ENCODE data around the gene MDH1B.
"Not testable (repeated sequence)": the region's sequence is repeated elsewhere in the genome, so short reads cannot be mapped to it uniquely, and the experiment has no call there.

MDH1B gene

DNA sequence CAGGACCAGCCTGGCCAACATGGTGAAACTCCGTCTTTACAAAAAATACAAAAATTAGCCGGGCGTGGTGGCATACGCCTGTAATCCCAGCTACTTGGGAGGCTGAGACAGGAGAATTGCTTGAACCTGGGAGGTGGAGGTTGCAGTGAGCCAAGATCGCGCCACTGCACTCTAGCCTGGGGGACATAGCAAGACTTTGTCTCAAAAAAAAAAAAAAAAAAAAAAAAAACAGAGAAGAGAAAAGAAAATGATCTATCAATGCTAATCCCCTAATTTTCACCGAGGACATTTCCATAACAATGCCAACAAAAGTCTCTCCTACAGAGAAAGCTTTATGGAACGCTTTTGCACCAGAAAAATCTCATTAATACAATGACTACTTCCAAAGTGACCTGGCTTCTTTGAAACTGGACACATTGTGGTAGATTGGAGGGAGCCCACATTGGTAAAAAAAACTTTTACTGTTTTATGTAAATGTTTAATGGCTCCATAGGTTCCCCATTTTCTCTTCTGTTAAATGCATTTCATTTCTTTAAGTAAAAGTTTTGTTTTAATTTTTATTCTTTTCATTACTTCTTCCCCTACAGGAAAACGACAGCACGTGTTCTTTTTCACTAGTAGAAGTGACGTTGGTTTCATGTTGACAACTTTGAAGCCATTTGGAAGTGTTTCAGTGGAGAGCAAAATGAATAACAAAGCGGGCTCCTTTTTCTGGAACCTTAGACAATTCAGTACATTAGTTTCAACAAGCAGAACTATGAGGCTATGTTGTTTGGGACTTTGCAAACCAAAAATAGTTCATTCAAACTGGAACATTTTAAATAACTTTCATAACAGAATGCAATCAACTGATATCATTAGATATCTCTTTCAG, 1.2 kb upstream of the MDH1B start:
- DNase-seq: no peak

DNA sequence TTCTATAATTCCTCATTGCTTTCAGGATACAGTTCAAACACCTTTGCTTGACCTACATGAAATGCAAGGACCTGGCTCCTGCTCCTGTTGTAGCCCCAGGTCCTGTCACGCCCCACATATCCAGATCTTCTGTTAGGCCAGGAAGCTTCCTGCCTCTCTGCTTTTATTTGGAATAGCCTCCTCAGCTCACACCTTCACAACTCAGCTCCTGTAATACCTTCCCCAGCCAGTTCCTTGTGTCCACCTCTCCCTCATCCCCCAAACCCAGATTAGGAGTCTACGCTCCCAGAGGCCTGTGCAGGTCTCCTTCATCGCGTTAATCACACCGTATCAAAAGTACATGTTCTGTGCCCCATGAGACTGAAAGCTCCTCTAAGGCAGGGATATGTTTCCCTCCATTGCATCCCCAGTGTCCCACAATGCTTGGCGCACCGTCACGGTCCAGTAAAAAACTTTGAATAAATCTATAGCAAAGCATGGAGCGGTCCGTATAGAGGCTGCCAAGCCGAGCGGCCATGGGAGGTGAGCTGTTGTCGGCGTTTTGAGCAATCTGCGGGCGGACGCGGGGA, 371 bp downstream of the MDH1B start:
- no peak for DNase-seq

DNA sequence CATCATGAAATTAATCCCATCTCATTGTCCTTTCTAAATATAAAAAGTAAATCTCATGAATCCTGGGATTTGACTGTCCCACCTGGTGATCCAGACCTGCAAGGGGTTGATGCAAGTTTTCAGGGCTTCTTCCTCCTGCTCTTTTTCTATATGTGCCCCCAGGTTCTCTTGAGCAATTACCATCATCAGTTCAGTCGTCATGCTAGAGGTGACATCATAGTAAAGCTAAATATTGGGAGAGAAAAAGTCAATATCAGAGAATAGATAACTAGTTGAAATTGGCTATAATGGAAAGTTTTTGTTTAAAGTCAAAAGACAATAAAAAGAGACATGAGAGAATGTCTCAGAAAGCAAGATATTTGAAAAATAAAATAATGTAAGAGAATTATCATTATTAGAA, 8.3 kb downstream of the MDH1B start:
- DNase-seq: no peak

DNA sequence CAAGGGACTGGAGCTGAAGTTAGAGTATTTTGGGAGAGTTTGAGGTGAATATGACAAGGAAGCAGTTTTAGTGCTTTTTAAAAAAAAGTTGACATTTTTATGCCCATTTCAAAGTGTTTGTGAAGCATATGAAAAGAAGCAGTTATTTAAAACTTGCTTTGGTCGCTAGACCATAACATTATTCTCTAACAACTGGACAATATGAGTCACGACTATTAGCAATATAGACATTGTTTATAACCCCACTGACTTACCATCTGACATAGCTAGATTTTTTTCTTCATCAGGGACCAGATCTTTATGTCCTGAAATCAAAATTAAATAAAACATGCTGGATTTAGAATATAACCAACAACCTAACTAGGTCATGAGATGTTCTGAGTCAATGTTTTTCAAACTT, 24.3 kb downstream of the MDH1B start:
- no peak for DNase-seq

DNA sequence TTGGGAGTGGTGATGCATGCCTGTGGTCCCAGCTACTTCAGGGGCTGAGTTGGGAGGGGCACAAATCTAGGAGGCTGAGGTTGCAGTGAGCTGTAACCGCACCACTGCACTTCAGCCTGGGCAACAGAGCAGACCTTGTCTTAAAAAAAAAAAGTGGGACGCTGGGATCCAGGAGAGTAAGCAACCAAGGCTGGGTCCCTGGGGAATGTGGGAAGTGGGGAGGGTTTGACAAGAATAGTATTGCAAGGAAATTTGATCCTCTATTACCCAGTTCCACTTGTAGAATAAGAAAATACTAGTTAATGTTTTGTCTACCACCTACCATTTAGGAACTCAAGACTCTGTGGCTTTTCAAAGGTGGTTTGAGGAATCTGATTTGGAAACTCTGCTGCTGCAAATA, 25.9 kb downstream of the MDH1B start:
- DNase-seq: no peak

DNA sequence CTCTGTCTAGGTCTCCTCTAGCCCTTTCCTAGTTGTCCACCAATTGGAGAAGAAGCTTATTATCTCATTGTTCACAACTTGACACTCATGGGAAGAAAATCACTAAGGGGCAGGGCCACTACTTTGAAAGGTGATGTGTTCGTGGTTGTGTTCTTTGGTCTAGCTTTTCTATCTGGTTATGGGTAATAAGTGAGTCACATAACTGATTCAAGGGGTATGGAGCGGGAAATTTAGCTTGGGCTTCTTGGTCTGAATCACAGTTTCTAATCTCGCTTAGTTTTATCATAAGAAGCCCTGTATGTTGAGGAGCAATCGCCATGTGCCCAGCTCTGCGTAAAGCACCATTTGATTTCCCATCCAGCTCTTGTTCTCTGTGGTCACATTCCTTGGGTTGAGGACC, 28.2 kb downstream of the MDH1B start:
- no peak for DNase-seq

DNA sequence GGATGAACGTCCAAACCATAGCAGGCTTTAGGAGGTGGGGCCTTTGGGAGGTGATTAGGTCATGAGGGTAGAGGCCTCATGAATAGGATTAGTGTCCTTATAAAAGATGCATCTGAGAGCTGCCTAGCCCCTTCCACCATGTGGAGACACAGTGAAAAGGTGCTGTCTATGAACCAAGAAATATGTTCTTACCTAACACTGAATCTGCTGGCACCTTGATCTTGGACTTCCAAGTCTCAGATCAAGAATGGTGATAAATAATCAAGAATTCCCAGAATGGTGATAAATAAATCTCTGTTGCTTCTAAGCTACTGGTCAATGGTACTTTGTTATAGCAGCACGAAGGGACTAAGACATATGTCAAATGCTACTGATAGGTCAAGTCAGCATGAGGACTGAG, 31.8 kb downstream of the MDH1B start:
- no peak for DNase-seq

DNA sequence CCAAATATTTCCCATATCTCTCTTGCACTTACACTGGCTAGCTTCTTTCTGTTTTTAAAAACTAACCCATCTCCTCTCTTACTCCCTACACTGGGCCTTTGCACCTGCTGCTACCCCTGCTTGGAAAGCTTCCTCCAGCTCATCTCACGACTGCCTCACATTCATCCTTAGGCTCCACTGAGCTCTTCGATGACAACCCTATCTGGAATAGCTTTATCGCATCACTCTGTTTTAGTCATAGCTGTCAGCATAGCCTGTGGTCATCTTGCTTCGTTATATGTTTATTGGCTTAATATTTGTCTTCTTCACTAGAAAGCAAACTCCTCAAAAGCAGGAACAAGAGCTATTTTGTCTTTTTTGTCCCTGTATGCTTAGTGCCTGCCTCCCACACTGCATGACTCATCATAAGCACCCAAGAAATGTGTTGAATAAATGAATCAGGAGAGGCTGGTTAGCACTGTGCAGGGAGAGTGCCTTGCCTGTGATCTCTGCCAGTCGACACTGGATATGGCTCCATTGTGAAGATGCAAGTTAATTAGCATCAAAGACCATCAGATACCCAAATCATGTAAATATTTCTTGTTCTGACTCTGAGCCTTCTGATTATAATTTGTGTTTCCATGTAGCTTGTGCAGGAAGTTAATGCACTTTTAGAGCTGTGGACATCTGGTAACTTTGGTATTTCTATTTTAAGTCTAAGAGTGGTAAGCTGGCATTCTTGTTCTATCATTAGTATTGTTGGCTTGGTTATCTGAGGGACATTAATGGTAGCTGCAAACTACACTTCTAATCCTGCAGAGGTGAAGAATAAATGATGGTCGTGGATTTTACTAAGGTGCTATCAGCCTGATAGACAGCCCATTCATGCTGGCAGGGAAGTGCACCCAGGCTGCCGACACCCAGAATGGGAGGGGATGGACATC, 36.6 kb downstream of the MDH1B start:
- no peak for DNase-seq

DNA sequence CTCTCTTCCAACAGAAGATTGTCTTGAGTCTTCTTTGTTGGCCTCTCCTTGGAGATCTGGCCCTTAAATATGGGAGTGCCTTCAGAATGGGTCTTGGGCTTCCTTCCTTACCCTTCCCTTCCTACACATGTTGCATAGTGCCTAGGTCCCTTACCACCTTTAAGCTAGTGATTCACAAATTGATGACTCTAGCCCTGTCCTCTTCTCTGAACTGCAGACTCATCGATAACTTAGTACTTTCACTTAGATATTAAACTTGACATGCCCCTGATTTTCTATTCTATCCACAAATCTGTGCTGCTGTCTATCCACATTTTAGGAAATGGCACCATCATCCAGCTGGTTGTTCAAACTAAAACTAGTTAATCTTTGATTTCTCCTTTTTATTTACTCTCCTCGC, 37.8 kb downstream of the MDH1B start:
- no peak for DNase-seq

DNA sequence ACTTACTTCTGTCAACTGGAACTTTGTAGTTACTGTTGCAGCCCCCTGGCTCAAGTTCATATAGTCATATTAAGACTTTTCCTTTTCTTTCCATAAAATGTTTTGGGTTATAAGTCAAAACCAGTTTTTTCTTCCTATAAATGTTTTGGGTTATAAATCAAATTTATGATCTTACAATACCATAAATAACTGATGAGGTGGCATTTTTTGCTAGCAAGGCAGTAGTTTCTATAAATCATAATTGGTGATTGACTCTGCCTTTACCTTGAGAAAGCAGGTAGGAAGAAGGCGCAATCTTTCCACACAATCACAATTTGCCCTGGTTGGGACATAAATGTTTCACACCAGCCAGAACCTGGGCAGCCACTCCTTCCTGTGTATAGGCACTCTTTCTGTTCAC, 41.8 kb downstream of the MDH1B start:
- no peak for DNase-seq

DNA sequence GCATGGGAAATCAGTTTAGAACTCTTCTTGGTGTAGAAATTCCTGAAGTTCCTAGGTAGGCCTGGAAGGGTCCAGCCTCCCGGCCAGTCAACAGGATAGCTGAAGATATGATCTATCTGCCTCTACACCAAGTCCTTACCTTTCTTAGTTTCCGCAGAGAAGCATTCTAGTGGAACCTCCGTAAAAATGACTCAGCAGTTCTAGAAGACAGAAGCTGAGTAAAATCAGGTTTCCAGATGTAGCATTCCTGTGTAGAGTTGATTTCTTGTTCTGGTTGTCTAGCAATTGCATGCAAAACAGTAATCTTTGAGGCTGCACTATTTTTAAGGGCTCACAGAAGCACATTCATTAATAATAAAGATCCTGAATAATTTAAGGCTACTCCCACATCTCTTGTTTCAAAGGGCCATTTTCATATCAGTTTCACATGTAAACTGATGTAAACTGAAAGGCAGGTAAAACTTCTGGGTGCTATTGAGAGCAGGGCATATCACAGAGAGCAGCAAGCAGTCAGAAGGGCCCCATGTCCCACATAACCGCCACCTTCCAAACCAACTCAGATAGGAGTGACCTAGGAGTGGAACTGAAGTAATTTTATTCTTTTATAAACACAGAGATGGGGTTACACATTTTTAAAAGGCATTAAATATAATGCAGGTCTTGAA, 43.7 kb downstream of the MDH1B start:
- DNase-seq: no peak

DNA sequence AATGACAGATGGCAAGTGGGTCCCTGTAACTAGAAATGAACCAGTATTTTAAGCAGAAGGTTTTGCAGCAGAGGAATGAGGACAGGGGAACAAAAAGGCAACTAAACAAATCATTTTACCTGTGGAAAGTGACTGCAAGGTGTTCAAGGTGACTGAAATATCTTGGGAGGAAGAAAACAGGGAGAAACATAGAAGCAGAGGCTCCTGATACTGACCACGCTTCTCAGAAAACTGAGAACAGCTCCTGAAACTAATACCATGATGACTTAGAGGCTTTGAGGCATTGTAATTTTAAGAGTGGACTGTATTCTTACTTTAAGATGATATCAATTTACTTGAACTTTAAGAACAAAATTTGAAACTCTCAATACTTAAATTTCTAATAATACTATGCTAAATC, 46.8 kb downstream of the MDH1B start, which contains the start of gene DYTN:
DYTN (minus strand) TSS at position 101 of the 400 bp plus-strand sequence. CDS start 117 bp downstream, outside the sequence.
- no peak for DNase-seq

DNA sequence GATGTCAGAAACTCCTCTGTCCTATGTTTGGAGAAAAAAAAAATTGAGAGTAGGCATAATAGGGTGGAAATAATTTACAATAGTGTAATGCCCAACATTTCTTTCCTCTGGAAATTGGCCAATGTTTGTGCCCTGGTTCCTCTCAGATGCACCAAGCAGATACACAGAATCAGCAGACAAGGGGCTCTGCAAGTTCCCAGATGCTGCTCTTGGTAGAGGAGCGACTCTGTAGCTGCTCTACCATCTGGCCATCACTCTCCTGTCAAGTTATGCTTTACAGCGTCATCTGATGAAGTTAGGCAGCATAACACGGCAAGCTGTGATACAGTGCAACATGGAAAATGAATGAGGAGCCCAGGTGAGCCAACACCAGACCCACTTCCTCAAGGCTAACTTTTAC, 48.5 kb downstream of the MDH1B start:
- no peak for DNase-seq

DNA sequence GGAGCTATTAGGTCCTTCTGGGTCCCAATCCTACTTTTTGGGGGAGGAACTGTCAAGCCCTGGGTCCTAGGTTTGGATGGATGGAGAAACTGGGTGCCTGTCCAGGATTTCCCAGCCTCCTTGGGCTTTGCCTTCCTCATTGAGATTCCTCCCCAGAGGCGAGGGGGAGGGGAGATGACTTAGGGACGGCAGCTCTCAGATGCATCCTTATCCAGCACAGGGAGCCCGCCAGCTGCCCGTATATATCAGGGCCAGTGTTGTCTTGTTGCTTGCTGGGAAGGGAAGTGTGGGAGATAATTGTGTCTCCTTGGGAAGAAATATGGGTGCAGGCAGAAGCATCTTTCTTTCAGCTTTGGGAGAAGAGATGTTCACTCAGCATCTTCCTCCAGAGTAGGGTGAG, 49.9 kb downstream of the MDH1B start:
- DNase-seq: not testable (repeated sequence)

DNA sequence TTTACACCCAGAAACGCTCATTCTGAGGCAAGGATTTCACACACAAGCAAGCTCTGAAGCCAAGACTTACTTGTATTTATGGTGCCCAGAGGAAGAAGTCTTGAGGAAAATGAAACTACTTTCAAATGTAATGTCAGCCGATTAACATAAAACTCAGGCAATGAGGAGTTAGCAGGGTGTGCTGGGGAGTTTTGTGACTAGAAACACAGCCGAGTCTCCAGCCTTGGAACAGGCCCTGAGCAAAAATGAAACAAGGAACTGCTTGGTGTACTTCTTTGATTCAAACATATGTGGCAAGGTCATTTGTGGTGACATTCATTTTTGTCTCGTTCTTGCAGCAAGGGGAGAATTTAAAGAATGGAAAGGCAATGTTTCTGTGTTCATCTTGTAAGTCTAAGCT, 51.4 kb downstream of the MDH1B start:
- DNase-seq: no peak

DNA sequence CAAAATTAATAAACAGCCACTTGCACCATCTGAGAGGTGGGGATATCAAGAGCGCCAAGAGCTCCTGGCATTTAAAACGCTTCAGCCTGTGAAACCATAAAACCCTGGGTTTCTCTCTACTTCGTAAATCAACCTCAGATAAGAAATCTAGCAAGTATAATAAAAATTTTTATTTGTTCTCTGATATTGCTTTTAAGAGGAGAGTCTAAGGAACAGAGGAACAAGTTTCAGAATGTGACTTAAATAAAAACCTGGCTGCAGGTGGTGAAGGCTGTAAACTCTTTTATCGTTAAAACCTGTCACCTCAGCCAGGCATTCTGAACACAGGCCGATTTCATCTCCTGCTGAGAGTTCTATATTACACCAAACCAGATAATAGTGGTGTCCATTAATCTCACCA, 56.8 kb downstream of the MDH1B start:
- no peak for DNase-seq

DNA sequence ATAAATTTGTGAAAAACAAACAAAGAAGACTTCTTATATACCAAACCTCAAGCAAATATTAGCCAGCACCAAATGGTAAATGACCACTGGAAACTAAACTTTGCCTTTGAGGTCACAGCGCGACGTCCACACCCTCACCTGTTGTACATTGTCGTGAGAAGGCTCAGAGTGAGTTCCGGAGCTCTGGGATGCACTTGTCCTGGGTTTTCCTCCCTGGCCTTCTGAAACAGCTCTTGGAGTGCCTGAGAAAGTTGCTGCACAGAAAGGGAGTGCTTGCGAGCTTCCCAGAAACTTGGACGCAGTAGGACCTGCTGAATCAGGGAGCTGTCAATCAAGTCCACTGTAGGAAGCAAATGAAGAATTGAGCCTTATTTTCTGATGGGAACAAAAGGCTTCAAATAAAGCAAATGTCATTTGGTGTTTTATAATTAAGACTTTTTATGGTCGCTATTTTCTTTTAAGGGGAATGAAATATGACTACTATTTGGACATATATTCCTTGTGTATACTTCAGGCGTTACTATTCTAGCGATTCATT, 57.9 kb downstream of the MDH1B start:
- DNase-seq: no peak

DNA sequence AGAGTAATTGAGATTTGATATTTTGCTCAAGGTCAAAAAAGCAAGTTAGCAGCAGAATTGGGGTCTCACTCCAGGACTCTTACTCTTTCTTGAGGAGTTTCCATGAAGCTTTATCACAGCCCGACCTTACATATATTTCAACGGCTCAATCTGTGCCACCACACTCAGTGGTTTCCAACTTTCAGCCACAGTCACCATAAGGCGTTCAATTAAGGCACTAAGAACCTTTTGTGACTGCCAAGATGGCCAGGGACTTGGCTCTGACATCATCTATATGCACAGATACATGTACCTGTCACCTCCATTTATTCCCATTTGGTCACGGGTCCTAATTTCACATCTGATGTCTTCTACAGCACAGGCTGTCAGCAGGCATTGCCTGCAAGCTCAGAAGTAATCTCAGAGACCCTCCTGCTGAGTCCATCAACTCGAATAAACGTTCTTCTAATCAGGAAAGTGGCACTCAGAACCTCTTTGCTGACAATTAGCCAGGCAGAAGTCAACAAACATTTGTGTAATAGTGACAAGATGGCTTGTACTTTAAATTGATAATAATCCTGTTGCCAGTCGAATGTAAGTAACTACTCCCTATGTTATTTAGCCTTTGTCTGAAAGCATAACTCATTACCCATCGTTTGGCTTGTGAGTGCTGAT, 63.0 kb downstream of the MDH1B start:
- DNase-seq: no peak

DNA sequence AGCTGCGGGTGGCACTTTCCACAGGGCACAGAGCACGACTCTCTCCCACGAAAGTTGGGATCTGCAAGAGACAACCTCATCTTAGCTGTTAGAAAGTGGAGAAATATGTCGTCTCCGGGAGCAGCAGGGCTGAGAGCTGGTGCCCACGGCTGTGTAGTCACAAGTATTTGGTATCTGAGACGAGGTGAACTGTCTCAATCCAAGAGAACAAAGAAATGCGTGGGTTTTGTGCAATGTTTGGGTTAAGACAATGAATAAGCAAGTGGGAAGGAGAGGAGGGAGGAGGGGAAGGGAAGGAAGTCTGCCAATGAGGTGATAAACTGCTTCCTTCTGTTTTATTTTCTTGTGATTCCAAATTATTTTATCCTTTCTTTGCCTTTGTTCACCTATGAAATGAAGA, 65.0 kb downstream of the MDH1B start:
- DNase-seq: no peak

DNA sequence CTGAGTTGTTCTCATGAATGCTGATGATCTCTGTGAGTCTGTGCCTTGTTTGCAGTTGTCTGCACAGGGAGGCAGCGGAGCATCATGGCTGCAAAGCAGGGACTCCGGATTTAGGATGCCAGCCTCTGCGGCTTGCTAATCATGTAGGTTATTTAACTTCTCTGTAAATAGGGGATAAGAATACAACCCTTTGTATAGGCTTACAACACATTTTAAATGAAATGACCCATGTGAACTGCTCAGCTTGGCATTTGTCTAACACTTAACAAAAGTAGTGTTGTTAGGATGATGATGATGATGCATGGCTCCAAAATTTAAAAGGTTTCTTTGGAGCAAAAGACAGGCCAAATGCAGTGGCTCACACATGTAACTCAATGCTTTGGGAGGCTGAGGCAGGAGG, 66.3 kb downstream of the MDH1B start:
- no peak for DNase-seq

DNA sequence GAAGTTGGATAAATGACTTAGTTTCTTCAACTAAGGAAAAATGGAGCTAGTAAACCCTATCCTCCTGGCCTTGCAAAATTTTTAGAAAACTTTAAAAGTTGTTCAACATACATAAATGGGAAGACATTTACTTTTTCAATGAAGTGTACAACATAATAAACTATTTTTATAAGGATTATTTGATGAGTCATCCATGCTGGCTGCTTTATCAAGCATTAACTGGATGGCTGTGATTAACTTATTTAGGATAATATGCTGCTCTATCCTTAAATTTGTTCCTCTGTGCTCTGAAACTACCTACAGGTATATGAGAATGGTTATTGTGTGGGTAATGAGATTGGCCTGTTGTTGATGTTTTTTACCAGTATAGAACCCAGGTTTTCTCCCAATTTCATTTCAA, 68.2 kb downstream of the MDH1B start:
- DNase-seq: no peak
